Common myeloid progenitor, CD34-positive (primary cell): ENCODE data around the gene C1QL1.

Source experiments
- CTCF ChIA-PET: fragments of 350-600 bp; sonication (Branson Sonifier 250); formaldehyde crosslinking; loops from one replicate; lab custom pipeline; 2021; ENCODE audit warnings: antibody characterized with exemption; lab: Charles Lee
- POLR2A ChIA-PET: fragments of 350-600 bp; sonication (Branson Sonifier 250); formaldehyde crosslinking; loops from one replicate; lab custom pipeline; 2021; ENCODE audit warnings: antibody characterized with exemption; lab: Charles Lee
- DNase-seq, 3 donors: peaks; one replicate each; pipeline versions ENCODE4 v3.0.0 to v3.0.0-alpha.2; 2013
- H3K27ac ChIP-seq, 2 experiments: 1 replicate in 1 of 2; 2 replicates in 1 of 2; pipeline ENCODE4 v1.7.0; 2013; ENCODE audit warnings: inconsistent platforms in 2 of 2, low read length in 2 of 2, mild to moderate bottlenecking in 2 of 2, low read depth in 1 of 2, moderate library complexity in 1 of 2; ENCODE audit not compliant: severe bottlenecking in 2 of 2, insufficient read depth in 1 of 2, poor library complexity in 1 of 2
- H3K27me3 ChIP-seq, 5 experiments: replicated peaks in 2 of 5; 1 replicate in 3 of 5; 2 replicates in 2 of 5; pipeline versions ENCODE4 v1.6.1 to v1.7.0; 2013; ENCODE audit warnings: low read length in 4 of 5, mild to moderate bottlenecking in 2 of 5, moderate library complexity in 2 of 5, inconsistent platforms in 1 of 5; ENCODE audit not compliant: insufficient read depth in 5 of 5, control insufficient read depth in 4 of 5
- H3K36me3 ChIP-seq, 4 experiments: 1 replicate in 2 of 4; 2 replicates in 2 of 4; pipeline versions ENCODE4 v1.6.1 to v1.7.0; 2013; ENCODE audit warnings: low read length in 3 of 4, control low read depth in 1 of 4, mild to moderate bottlenecking in 1 of 4; ENCODE audit not compliant: control insufficient read depth in 4 of 4, insufficient read depth in 4 of 4
- H3K4me1 ChIP-seq, 4 experiments: 1 replicate in 3 of 4; 2 replicates in 1 of 4; pipeline versions ENCODE4 v1.6.1 to v1.7.1; 2013; ENCODE audit warnings: low read length in 3 of 4, mild to moderate bottlenecking in 3 of 4, control low read depth in 1 of 4, inconsistent platforms in 1 of 4, moderate library complexity in 1 of 4; ENCODE audit not compliant: control insufficient read depth in 4 of 4, insufficient read depth in 4 of 4; ENCODE audit errors: control extremely low read depth in 1 of 4
- H3K4me3 ChIP-seq, 7 experiments: 1 replicate in 4 of 7; 2 replicates in 3 of 7; pipeline versions ENCODE4 v1.5.1 to v1.7.0; 2013; ENCODE audit warnings: mild to moderate bottlenecking in 7 of 7, low read length in 6 of 7, moderate library complexity in 6 of 7, inconsistent platforms in 2 of 7, low read depth in 2 of 7, control low read depth in 1 of 7; ENCODE audit not compliant: insufficient read depth in 4 of 7, control insufficient read depth in 1 of 7; ENCODE audit errors: extremely low read depth in 1 of 7
- H3K9me3 ChIP-seq, 5 experiments: 1 replicate in 4 of 5; 2 replicates in 1 of 5; pipeline versions ENCODE4 v1.6.1 to v1.7.1; 2013; ENCODE audit warnings: low read length in 4 of 5, mild to moderate bottlenecking in 2 of 5, inconsistent platforms in 1 of 5, low read depth in 1 of 5, moderate library complexity in 1 of 5; ENCODE audit not compliant: control insufficient read depth in 4 of 5, insufficient read depth in 2 of 5; ENCODE audit errors: control extremely low read depth in 1 of 5
- WGBS: methylation state at CpG from one replicate; pipeline ENCODE4 v1.1.5; 2013; ENCODE audit not compliant: insufficient coverage; 5-methylcytosine and 5-hydroxymethylcytosine counted together

The C1QL1 gene

DNA sequence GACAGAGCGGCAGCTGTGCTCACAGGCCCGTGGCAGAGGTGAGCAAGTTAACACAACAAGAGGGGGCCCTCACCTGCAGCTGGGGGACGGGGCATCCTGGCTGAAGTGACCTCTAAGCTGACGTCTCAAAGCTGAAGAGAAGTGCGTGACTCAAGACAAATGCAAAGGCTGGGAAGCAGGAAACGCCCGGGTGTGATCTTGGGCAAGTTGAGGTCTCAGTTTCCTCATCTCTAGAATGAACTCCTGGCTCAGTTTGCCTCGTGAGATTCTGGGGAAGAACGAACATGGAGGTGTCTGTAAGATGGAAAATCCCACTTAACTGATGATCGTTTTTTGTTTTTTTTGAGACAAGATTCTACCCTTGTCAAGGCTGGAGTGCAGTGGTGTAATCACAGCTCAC lies 40.1 kb upstream of the C1QL1 start:
- Histone ChIP-seq H3K9me3 (no peaks in the 10 kb centered on the region), H3K36me3 (no peaks in the 10 kb centered on the region), H3K27ac (no peak overlapping the region), H3K27me3 (peaks cover 0 to 22% (median 0%) of the 10 kb centered on the region in 5 experiments), H3K4me3 (no peak overlapping the region), H3K4me1 (no peaks in the 10 kb centered on the region)
- POLR2A ChIA-PET, result no interaction called here
- no peak for DNase-seq
- CTCF ChIA-PET, result interaction anchor here (0.8 kb wide), 1 partner anchor 13 kb away, joined by 4 read pairs; no protein-coding TSS in a partner anchor
- WGBS, result 89% methylated on average over 10 of the region's 10 CpGs

DNA sequence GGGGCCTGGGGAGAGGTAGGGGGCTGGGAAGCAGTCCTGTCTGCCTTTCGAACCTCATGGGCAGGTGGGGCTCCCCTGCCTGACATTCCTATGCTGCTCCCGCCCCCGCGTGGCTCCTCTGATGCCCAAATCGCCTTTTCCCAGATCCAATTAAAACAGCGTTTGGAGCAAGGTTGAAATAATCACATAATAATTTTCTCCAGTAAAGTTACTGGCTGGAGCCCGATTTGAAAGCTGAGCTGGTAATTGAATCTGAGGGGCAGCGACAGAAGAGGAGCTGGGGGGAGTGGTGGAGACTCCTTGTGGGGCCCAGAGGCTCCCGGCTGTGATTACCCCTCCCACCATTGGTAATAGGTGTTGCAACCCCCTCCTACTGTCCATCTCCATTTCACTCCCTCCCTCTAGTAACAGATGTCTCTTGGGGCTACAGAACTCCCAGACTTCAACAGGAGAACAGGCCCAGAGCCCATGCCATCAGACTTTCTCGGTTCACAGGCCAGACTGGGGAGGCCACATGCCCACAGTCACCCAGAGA lies 38.9 kb upstream of the C1QL1 start:
- H3K9me3 ChIP-seq, result no peaks in the 10 kb centered on the region
- no peaks in the 10 kb centered on the region for H3K4me1 ChIP-seq
- no peaks in the 10 kb centered on the region for H3K36me3 ChIP-seq
- ChIA-PET CTCF (no interaction called here), POLR2A (no interaction called here)
- no peak overlapping the region for H3K27ac ChIP-seq
- H3K4me3 ChIP-seq, result no peak overlapping the region
- peaks cover 0 to 24% (median 0%) of the 10 kb centered on the region in 5 experiments for H3K27me3 ChIP-seq
- DNase-seq, result no peak
- 91% methylated on average over 2 of the region's 10 CpGs for WGBS

DNA sequence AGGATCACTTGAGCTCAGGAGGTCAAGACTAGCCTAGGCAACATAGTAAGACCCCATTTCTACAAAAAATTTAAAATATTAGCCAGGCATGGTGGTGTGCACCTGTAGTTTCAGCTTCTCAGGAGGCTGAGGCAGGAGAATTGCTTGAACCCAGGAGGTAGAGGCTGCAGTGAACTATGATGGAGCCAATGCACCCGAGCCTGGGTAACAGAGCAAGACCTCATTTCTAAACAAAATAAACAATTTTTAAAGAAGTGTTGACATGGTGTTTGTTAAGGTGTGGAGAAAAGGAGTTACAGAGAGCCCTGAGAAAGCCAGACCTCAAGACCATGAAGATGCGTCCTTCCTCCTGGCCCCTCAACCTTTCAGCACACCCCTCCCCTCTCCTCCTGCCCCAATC lies 37.6 kb upstream of the C1QL1 start:
- H3K4me1 ChIP-seq, result no peaks in the 10 kb centered on the region
- no CpG with 5 or more reads among the region's 2 CpGs for WGBS
- H3K27me3 ChIP-seq, result peaks cover 0 to 25% (median 0%) of the 10 kb centered on the region in 5 experiments
- no peak for DNase-seq
- H3K27ac ChIP-seq, result no peak overlapping the region
- CTCF ChIA-PET, result interaction anchor here (1.0 kb wide), 1 partner anchor 33 kb away, joined by 3 read pairs; no protein-coding TSS in a partner anchor
- no peak overlapping the region for H3K4me3 ChIP-seq
- H3K36me3 ChIP-seq, result no peaks in the 10 kb centered on the region
- no peaks in the 10 kb centered on the region for H3K9me3 ChIP-seq
- POLR2A ChIA-PET, result interaction anchor here (1.0 kb wide), 1 partner anchor 59 kb away, joined by 3 read pairs; no protein-coding TSS in a partner anchor

DNA sequence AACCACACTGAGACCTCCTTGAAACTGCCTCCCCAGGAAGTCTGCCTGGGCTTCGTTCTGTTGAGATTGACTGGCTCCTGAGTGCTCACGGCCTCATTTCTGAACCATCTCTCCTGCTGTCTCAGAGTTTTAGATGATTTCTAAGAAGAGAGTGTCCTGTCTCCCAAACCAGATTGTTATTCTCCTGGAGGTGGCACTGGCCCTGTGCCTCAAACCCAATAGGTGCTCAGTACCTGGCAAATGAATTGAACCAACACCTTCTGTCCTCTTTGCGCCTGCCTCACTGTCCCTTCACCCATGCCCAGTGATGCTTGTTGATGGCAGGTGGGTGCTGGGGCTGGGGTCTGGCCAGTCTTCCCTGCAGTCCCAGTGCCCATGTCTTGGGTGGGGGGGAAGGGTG lies 36.3 kb upstream of the C1QL1 start:
- H3K27me3 ChIP-seq, result peaks cover 0 to 21% (median 0%) of the 10 kb centered on the region in 5 experiments
- H3K4me3 ChIP-seq, result no peak overlapping the region
- H3K4me1 ChIP-seq, result no peaks in the 10 kb centered on the region
- H3K36me3 ChIP-seq, result no peaks in the 10 kb centered on the region
- POLR2A ChIA-PET, result interaction anchor here (0.6 kb wide), 1 partner anchor 39 kb away, joined by 3 read pairs; no protein-coding TSS in a partner anchor
- CTCF ChIA-PET, result interaction anchor here (1.0 kb wide), 1 partner anchor 17 kb away, joined by 3 read pairs; no protein-coding TSS in a partner anchor
- no peak for DNase-seq
- no peak overlapping the region for H3K27ac ChIP-seq
- 94% methylated on average over 2 of the region's 3 CpGs for WGBS
- H3K9me3 ChIP-seq, result peaks cover 0 to 4% (median 2%) of the 10 kb centered on the region in 5 experiments

DNA sequence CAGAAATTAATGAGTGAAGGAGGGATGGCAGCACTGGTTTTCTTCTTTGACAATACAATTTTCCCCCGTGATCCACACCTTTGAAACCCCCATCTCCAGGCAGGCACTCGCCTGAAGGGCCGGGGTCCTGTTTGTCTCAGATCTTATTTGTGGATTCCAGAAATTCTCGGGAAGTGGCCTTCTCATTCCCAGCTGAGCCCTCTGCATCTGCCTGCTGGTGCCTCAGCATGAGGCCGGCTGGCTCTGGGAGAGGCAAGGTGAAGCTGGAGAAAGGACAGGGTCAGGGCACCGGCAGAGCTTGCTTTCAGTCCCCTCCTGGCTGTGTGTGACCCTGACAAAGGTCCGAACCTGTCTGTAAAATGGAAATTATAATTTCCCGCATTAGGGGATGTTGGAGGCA lies 35.8 kb upstream of the C1QL1 start:
- WGBS, result 62% methylated on average over 6 of the region's 8 CpGs
- DNase-seq, result no peak
- CTCF ChIA-PET, result interaction anchor here (0.8 to 1.0 kb wide), 2 partner anchors 18 to 38 kb away, joined by 3 to 6 read pairs; no protein-coding TSS in a partner anchor
- peaks cover 0 to 21% (median 0%) of the 10 kb centered on the region in 5 experiments for H3K27me3 ChIP-seq
- H3K4me3 ChIP-seq, result no peak overlapping the region
- H3K27ac ChIP-seq, result no peak overlapping the region
- no peaks in the 10 kb centered on the region for H3K4me1 ChIP-seq
- peaks cover 0 to 6% (median 3%) of the 10 kb centered on the region in 5 experiments for H3K9me3 ChIP-seq
- no peaks in the 10 kb centered on the region for H3K36me3 ChIP-seq
- POLR2A ChIA-PET, result interaction anchor here (0.7 kb wide), 1 partner anchor 63 kb away, joined by 3 read pairs; no protein-coding TSS in a partner anchor

DNA sequence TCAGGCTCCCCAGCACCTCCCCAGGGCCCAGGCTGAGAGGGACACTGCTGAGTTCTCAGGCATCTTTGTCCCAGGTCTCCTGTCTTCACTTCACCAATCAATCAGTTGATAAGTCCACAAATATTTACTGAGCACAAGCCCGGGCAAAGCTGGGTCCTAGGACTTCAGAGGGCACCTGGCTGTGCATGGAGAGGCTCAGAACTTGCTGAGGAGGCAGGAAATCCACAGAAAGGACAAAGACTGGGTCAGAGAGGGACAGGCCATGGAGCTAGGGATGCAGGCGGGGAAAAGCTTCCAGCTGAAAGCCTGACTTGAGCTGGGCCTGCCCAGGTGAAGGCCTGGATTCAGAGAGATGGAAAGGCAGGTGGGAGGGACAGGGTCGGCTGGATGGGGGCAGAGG lies 33.2 kb upstream of the C1QL1 start:
- H3K36me3 ChIP-seq, result no peaks in the 10 kb centered on the region
- DNase-seq, result no peak
- peaks cover 0 to 22% (median 6%) of the 10 kb centered on the region in 5 experiments for H3K27me3 ChIP-seq
- peaks cover 0 to 6% (median 6%) of the 10 kb centered on the region in 5 experiments for H3K9me3 ChIP-seq
- no peak overlapping the region for H3K27ac ChIP-seq
- ChIA-PET CTCF (no interaction called here), POLR2A (interaction anchor here (0.6 kb wide), 1 partner anchor 1513 kb away, joined by 4 read pairs; no protein-coding TSS in a partner anchor)
- no peak overlapping the region for H3K4me3 ChIP-seq
- 91% methylated on average over 3 of the region's 3 CpGs for WGBS
- no peaks in the 10 kb centered on the region for H3K4me1 ChIP-seq

DNA sequence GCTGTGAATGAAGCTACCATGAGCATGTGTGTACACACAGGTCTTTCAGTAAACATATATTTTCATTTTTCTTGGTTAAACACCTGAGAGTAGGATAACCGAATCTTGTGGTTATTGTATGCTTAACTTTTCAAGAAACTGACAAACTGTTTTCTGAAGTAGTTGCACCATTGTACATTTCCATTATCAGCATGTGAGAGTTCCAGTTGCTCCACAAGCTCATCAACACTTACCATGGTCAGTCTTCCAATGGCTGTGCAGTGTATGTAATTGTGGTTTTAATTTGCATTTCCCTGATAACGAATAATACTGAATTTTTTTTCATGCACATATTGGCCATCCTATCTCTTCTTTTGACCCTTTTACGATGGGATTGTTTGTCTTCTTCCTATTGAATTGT lies 31.3 kb upstream of the C1QL1 start:
- DNase-seq, result no peak
- H3K9me3 ChIP-seq, result peaks cover 0 to 6% (median 6%) of the 10 kb centered on the region in 5 experiments
- no peaks in the 10 kb centered on the region for H3K36me3 ChIP-seq
- peaks cover 0 to 17% (median 5%) of the 10 kb centered on the region in 5 experiments for H3K27me3 ChIP-seq
- no peak overlapping the region for H3K4me3 ChIP-seq
- CTCF ChIA-PET, result no interaction called here
- POLR2A ChIA-PET, result no interaction called here
- H3K4me1 ChIP-seq, result no peaks in the 10 kb centered on the region
- no CpG with 5 or more reads among the region's 3 CpGs for WGBS
- H3K27ac ChIP-seq, result no peak overlapping the region
